Activated naive CD4-positive, alpha-beta T cell treated with anti-CD3 and anti-CD28 coated beads for 36 hours (primary cell): Measurements from ENCODE around the gene SNX25. TPM values are rescaled to one million over a fixed set of nuclear protein-coding genes. Genes with fewer than 3 reads are reported as not detected.

Experiments used
- CTCF ChIA-PET: fragments of 350-600 bp; sonication (Branson Sonifier 250); formaldehyde crosslinking; loops from one replicate; lab custom pipeline; 2021; ENCODE audit warnings: antibody characterized with exemption; lab: Charles Lee
- DNase-seq: peaks from one replicate; pipeline ENCODE4 v3.0.0-alpha.2; 2020
- H3K27ac Mint-ChIP-seq: one replicate; pipeline ENCODE4 v1.8.0; 2021; ENCODE audit warnings: mild to moderate bottlenecking, mixed read lengths
- H3K27me3 Mint-ChIP-seq: one replicate; pipeline ENCODE4 v1.8.0; 2021; ENCODE audit warnings: low read depth, mixed read lengths
- H3K36me3 Mint-ChIP-seq: one replicate; pipeline ENCODE4 v1.8.0; 2021; ENCODE audit warnings: low read depth, mixed read lengths
- H3K4me1 Mint-ChIP-seq: one replicate; pipeline ENCODE4 v1.8.0; 2021; ENCODE audit warnings: low read depth, mixed read lengths
- H3K4me3 Mint-ChIP-seq: one replicate; pipeline ENCODE4 v1.8.0; 2021; ENCODE audit warnings: mild to moderate bottlenecking, moderate library complexity, mixed read lengths
- H3K9me3 Mint-ChIP-seq: one replicate; pipeline ENCODE4 v1.8.0; 2021; ENCODE audit warnings: mixed read lengths
- intact Hi-C: fragments of 100-400 bp; cut with micrococcal nuclease; formaldehyde crosslinking; loops from one replicate; pipeline ENCODE4 v1.15.1; 2023
- total RNA-seq, 2 experiments: library from RNA; stranded (reverse); gene quantifications; one replicate each; pipeline ENCODE4 v1.2.3, GENCODE V29; 2021

The SNX25 gene
- total RNA-seq, 2 experiments from 2014 or later: 11.0 to 14.6 TPM

- no peak overlapping the region for H3K27ac Mint-ChIP-seq
- CTCF ChIA-PET: no interaction called here
- no peaks in the 10 kb centered on the region for H3K4me1 Mint-ChIP-seq
- H3K9me3 Mint-ChIP-seq: no peaks in the 10 kb centered on the region
- no peak for DNase-seq
- no peak overlapping the region for H3K4me3 Mint-ChIP-seq
- intact Hi-C loops: no loop called here
- H3K36me3 Mint-ChIP-seq: peaks cover 4% of the 10 kb centered on the region
- no peaks in the 10 kb centered on the region for H3K27me3 Mint-ChIP-seq
Observed at GRCh38 chr4:185363251-185363650, 153.9 kb downstream of the SNX25 start.

- H3K9me3 Mint-ChIP-seq: no peaks in the 10 kb centered on the region
- DNase-seq: no peak
- H3K4me3 Mint-ChIP-seq: no peak overlapping the region
- H3K4me1 Mint-ChIP-seq: no peaks in the 10 kb centered on the region
- H3K36me3 Mint-ChIP-seq: peaks cover 3% of the 10 kb centered on the region
- H3K27me3 Mint-ChIP-seq: no peaks in the 10 kb centered on the region
- intact Hi-C loops: no loop called here
- no peak overlapping the region for H3K27ac Mint-ChIP-seq
- CTCF ChIA-PET: interaction anchor here (0.7 kb wide), 1 partner anchor 95 kb away, joined by 3 read pairs; no protein-coding TSS in a partner anchor
Observed at GRCh38 chr4:185364886-185365285, 155.5 kb downstream of the SNX25 start.

- intact Hi-C loops: no loop called here
- no peak for DNase-seq
- Mint-ChIP-seq H3K27me3 (no peaks in the 10 kb centered on the region), H3K36me3 (peaks cover 2% of the 10 kb centered on the region), H3K4me1 (no peaks in the 10 kb centered on the region), H3K4me3 (no peak overlapping the region), H3K27ac (no peak overlapping the region), H3K9me3 (no peaks in the 10 kb centered on the region)
- CTCF ChIA-PET: no interaction called here
Observed at GRCh38 chr4:185369731-185370130, 160.3 kb downstream of the SNX25 start.

DNA sequence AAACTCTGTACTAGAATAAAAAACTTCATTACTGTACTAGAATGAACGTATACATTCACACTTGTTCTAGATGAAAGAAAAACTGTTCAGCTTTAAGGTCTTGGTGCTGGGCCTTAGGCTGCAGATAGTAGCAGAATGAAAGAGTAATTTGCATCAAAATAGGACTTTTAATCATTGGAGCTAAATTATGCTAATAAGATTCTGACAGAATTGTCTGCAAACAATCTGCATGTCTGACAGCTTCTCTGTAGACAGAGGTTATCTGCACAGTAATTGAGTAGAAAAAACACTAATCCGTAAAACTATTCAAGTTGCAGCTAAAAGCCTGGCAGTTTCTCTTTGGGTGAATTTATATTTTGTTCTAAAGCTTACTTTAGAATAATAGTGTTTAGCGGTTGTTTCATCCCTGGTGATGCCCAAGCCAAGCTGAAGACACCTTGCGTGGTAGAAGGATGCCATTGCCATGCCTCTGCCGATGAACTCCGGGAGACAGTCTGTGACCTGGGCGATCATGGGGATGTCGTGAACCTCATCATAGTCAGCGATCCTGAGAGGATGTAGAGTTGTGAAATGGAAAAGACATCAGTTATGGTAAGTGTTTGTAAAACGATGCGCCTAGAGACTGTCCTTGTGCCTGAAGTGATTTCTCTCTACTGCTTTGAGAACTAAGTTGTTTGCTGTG lies 161.0 kb downstream of the SNX25 start:
- H3K27me3 Mint-ChIP-seq: no peaks in the 10 kb centered on the region
- no peak for DNase-seq
- peaks cover 2% of the 10 kb centered on the region for H3K36me3 Mint-ChIP-seq
- H3K27ac Mint-ChIP-seq: no peak overlapping the region
- CTCF ChIA-PET: no interaction called here
- intact Hi-C loops: no loop called here
- H3K4me3 Mint-ChIP-seq: no peak overlapping the region
- no peaks in the 10 kb centered on the region for H3K4me1 Mint-ChIP-seq
- H3K9me3 Mint-ChIP-seq: no peaks in the 10 kb centered on the region

- no peaks in the 10 kb centered on the region for H3K27me3 Mint-ChIP-seq
- no peak for DNase-seq
- CTCF ChIA-PET: no interaction called here
- H3K9me3 Mint-ChIP-seq: no peaks in the 10 kb centered on the region
- no peak overlapping the region for H3K27ac Mint-ChIP-seq
- intact Hi-C loops: no loop called here
- H3K36me3 Mint-ChIP-seq: peaks cover 2% of the 10 kb centered on the region
- H3K4me1 Mint-ChIP-seq: no peaks in the 10 kb centered on the region
- no peak overlapping the region for H3K4me3 Mint-ChIP-seq
Observed at GRCh38 chr4:185371702-185372101, 162.3 kb downstream of the SNX25 start.

- Mint-ChIP-seq H3K27ac (no peak overlapping the region), H3K27me3 (no peaks in the 10 kb centered on the region), H3K36me3 (peaks cover 2% of the 10 kb centered on the region), H3K9me3 (no peaks in the 10 kb centered on the region), H3K4me1 (no peaks in the 10 kb centered on the region), H3K4me3 (no peak overlapping the region)
- DNase-seq: no peak
- CTCF ChIA-PET: no interaction called here
- intact Hi-C loops: no loop called here
Observed at GRCh38 chr4:185374027-185374426, 164.6 kb downstream of the SNX25 start.

DNA sequence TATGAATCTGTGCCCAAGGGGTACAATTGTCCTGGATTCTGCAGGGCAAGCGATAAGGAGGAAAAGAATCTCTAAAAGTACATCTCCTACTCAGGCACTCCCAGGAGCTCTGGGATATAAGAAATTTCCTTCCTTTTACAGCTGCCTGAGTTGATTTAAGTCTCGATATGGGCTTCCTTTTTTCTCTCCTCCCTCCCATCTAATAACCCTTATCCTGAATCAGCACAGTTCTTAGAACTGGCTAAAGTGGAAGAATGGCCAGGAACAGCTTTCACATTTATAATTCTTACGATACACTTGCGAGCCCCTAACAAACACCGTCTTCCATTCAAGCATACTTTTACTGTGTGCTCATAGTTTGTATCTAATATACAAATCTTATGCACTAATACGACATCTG lies 165.2 kb downstream of the SNX25 start:
- Mint-ChIP-seq H3K9me3 (no peaks in the 10 kb centered on the region), H3K36me3 (peaks cover 2% of the 10 kb centered on the region), H3K27ac (no peak overlapping the region), H3K27me3 (no peaks in the 10 kb centered on the region), H3K4me3 (no peak overlapping the region), H3K4me1 (no peaks in the 10 kb centered on the region)
- CTCF ChIA-PET: no interaction called here
- no peak for DNase-seq
- intact Hi-C loops: no loop called here

- Mint-ChIP-seq H3K4me1 (no peaks in the 10 kb centered on the region), H3K9me3 (peaks cover 3% of the 10 kb centered on the region), H3K4me3 (no peak overlapping the region), H3K27ac (no peak overlapping the region), H3K36me3 (no peaks in the 10 kb centered on the region), H3K27me3 (no peaks in the 10 kb centered on the region)
- intact Hi-C loops: no loop called here
- CTCF ChIA-PET: no interaction called here
- DNase-seq: no peak
Observed at GRCh38 chr4:185378264-185378663, 168.9 kb downstream of the SNX25 start.

DNA sequence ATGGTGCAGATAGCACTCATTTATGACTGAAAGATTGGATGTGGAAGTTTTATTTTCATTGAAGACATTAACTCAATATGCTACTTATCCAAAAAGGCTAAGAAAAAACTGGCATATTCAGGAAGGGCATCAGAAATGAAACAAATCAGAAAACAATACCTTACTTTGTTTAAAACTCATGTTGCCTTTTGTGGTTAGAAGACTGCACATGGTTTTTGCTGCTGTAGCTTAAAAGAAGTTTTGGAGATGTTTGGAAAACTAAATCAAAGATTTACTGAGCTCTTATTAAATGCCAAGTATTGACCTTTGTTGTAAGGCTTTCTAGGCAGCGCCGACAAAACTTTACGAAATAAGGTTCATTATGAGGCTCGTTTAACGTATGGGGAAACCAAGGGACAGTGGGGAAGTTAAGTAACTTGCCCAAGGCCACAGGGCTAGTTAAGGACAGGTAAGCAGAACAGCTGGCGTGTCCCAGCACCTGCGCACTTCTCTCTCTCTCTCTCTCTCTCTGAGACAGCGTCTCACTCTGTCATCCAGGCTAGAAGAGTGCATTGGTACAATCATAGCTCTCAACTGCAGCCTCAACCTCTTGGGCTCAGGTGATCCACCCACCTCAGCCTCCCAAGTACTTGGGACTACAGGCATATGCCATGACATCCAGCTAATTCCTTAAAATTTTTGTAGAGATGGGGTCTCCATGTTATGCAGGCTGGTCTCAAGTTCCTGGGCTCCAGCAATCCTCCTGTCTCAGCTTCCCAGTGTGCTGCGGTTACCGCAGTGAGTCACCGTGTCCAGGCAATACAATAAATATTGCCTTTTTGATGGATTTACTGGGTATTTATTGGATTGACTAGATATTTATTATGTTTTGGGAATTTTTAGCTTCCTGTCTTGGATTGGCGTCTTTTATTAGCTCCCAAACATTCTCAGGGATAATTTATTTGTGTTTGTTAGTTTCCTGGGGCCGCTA lies 170.2 kb downstream of the SNX25 start:
- H3K36me3 Mint-ChIP-seq: peaks cover 3% of the 10 kb centered on the region
- CTCF ChIA-PET: no interaction called here
- no peak overlapping the region for H3K27ac Mint-ChIP-seq
- H3K27me3 Mint-ChIP-seq: peaks cover 11% of the 10 kb centered on the region
- peaks cover 3% of the 10 kb centered on the region for H3K9me3 Mint-ChIP-seq
- H3K4me3 Mint-ChIP-seq: no peak overlapping the region
- H3K4me1 Mint-ChIP-seq: peaks cover 3% of the 10 kb centered on the region
- intact Hi-C loops: no loop called here
- no peak for DNase-seq

DNA sequence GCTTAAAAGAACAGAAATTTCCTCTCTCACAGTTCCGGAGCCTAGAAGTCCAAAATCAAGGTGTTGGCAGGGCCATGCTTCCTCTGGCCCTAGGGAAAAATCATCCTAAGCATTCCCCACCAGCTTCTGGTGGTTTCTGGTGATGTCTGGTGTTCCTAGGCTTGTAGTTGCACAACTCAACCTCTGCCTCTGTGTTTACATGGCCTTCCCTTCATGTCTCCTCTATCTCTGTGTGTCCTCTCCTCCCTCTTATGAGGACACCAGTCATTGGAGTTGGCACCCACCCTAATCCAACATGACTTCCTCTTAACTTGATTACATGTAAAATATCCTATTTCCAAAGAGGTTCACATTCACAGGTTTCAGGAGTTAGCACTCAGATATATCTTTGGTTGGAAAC lies 170.9 kb downstream of the SNX25 start:
- no peak for DNase-seq
- CTCF ChIA-PET: no interaction called here
- Mint-ChIP-seq H3K9me3 (peaks cover 3% of the 10 kb centered on the region), H3K4me3 (no peak overlapping the region), H3K27ac (no peak overlapping the region), H3K4me1 (peaks cover 10% of the 10 kb centered on the region), H3K27me3 (peaks cover 18% of the 10 kb centered on the region), H3K36me3 (peaks cover 3% of the 10 kb centered on the region)
- intact Hi-C loops: no loop called here

- Mint-ChIP-seq H3K4me3 (no peak overlapping the region), H3K4me1 (peaks cover 11% of the 10 kb centered on the region), H3K27ac (no peak overlapping the region), H3K36me3 (peaks cover 3% of the 10 kb centered on the region), H3K9me3 (peaks cover 3% of the 10 kb centered on the region), H3K27me3 (peaks cover 24% of the 10 kb centered on the region)
- no peak for DNase-seq
- intact Hi-C loops: no loop called here
- CTCF ChIA-PET: interaction anchor here (0.6 kb wide), 1 partner anchor 36 kb away, joined by 3 read pairs; no protein-coding TSS in a partner anchor
Observed at GRCh38 chr4:185381288-185382196, 172.1 kb downstream of the SNX25 start.

GRCh38 chr4:185382754-185383153 lies 173.4 kb downstream of the SNX25 start:
- peaks cover 3% of the 10 kb centered on the region for H3K36me3 Mint-ChIP-seq
- peaks cover 11% of the 10 kb centered on the region for H3K4me1 Mint-ChIP-seq
- H3K27me3 Mint-ChIP-seq: peaks cover 24% of the 10 kb centered on the region
- peaks cover 3% of the 10 kb centered on the region for H3K9me3 Mint-ChIP-seq
- DNase-seq: no peak
- intact Hi-C loops: no loop called here
- H3K27ac Mint-ChIP-seq: no peak overlapping the region
- CTCF ChIA-PET: interaction anchor here (0.6 kb wide), 1 partner anchor 37 kb away, joined by 3 read pairs; no protein-coding TSS in a partner anchor
- no peak overlapping the region for H3K4me3 Mint-ChIP-seq
